NB4 (cell line): ENCODE results near the gene ADPRM.
"Not testable (repeated sequence)": the region's sequence is repeated elsewhere in the genome, so short reads cannot be mapped to it uniquely, and the experiment has no call there.

Experiments
- DNase-seq: peaks from one replicate; pipeline ENCODE4 v3.0.0; 2010; ENCODE audit warnings: low read depth
- H3K4me3 ChIP-seq: one replicate; pipeline ENCODE4 v1.5.1; 2011; ENCODE audit warnings: mild to moderate bottlenecking, low read depth, low read length, moderate library complexity
- CTCF ChIP-seq: IDR thresholded peaks from one replicate; pipeline ENCODE4 v1.5.1; 2012; ENCODE audit warnings: low read depth, low read length
- MYC ChIP-seq: IDR thresholded peaks from 2 replicates; pipeline ENCODE4 v1.6.1; 2011; ENCODE audit warnings: low read depth, low read length
- POLR2A ChIP-seq: IDR thresholded peaks from 2 replicates; pipeline ENCODE4 v1.6.1; 2011; ENCODE audit warnings: mild to moderate bottlenecking; ENCODE audit not compliant: insufficient read length; ENCODE audit errors: extremely low read depth
- TF ChIP-seq, protein P1 (sequence below): IDR thresholded peaks from 2 replicates; pipeline ENCODE4 v1.6.1; 2011; ENCODE audit warnings: low read depth, low read length

Gene ADPRM

DNA sequence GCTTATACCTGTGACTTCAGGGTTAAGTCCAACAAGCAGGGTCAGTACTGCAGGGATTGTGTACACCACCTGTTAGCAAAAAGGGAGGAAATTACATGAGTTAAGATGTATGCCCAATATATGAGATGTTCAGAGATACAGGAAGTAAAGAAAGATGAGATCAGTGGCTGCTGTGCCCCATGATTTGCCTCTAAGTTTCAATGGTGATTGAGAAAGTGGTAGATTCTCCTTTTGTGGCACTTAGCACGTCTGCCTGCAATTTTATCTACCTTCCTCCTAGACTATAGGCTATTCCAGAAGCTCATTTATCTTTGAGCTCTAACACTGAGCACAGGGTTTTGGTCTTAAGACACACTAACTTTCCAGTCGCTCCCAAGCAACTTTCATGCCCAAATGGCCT lies 28.8 kb downstream of the ADPRM start:
- DNase-seq = no peak
- TF ChIP-seq CTCF (no peak), MYC (no peak), POLR2A (no peak)
- TF ChIP-seq, protein P1, sequence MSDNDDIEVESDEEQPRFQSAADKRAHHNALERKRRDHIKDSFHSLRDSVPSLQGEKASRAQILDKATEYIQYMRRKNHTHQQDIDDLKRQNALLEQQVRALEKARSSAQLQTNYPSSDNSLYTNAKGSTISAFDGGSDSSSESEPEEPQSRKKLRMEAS = no peak

DNA sequence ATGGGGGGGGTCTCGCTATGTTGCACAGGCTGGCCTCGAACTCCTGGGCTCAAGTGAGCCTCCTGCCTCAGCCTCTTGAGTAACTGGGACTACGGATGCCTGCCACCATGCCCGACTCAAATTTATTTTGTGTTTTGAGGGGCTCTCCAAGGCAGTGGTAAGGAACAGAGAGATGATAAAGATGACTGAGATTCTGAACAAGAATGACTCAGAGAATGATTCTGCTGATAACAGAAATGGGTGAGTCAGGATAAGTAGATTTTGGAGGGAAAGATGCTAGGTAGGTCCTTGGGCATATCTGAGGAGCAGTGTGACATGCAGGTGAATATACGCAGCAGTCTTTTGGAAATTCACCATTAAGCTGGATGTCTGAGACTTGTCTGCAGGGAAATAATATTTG lies 29.8 kb downstream of the ADPRM start:
- H3K4me3 ChIP-seq = no peak overlapping the region
- TF ChIP-seq POLR2A = no peak
- TF ChIP-seq, protein P1 = no peak
- DNase-seq = no peak

More for the DNA sequence above, 28.8 kb downstream of the ADPRM start:
- no peak overlapping the region for H3K4me3 ChIP-seq

- DNase-seq = no peak
- H3K4me3 ChIP-seq = no peak overlapping the region
- no peak for TF ChIP-seq CTCF
- TF ChIP-seq MYC = no peak
- TF ChIP-seq, protein P1 = no peak
- TF ChIP-seq POLR2A = no peak
These were observed 31.0 kb downstream of the ADPRM start for GRCh38 chr17:10728331-10728892.

- H3K4me3 ChIP-seq = peak within 1 kb of the TSS; percentile 40
- peak; percentile 67 for DNase-seq
- TF ChIP-seq CTCF (no peak), POLR2A (no peak), MYC (no peak)
- TF ChIP-seq, protein P1 = no peak
These were observed 32.2 kb downstream of the ADPRM start, which contains the start of gene TMEM220 for GRCh38 chr17:10729334-10730193. TSS of gene TMEM220 (minus strand) at chr17:10730023. CDS start at chr17:10729851, 172 bp downstream.

GRCh38 chr17:10730247-10730646 lies 32.9 kb downstream of the ADPRM start:
- not testable (repeated sequence) for DNase-seq
- H3K4me3 ChIP-seq = peak overlapping the region; percentile 40

DNA sequence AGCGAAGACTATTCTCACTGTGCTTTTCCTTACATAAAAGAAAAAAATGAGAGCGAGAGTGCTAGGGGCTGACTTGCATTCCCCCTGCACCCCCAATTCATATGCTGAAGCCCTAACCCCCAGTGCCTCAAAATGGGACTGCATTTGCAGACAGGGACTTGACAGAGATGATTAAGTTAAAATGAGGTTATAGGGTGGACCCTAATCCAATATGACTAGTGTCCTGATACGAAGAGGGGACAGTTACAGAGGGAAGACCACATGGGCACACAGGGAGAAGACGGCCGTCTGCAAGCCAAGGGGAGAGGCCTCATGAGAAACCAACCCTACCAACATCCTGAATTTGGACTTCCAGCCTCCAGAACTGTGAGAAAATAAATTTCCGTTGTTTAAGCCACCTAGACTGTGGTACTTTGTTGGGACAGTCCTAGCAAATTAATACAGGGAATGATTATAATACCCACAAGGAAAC lies 34.0 kb downstream of the ADPRM start:
- H3K4me3 ChIP-seq = no peak overlapping the region
- DNase-seq = no peak
- TF ChIP-seq POLR2A (no peak), MYC (no peak), CTCF (no peak)
- TF ChIP-seq, protein P1 = no peak

DNA sequence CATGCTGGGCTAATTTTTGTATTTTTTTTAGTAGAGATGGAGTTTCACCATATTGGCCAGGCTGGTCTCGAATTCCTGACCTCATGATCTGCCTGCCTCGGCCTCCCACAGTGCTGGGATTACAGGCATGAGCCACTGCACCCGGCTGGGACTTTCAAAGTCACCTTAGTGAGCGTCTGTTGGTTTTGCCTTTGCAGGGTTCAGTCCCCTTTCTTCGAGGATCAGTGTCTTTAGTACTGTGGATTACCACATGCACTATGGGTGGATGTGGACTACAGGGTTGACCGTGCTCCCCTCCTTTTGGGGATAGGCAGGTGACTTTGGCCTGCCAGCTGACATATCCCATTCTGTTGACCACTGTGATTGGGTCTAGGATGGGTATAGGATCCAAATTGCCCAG lies 34.7 kb downstream of the ADPRM start:
- DNase-seq, H3K4me3 ChIP-seq: not testable (repeated sequence)
